Liver (tissue), 3 donors: ENCODE data around the gene PPHLN1.
"Not testable (repeated sequence)": the region's sequence is repeated elsewhere in the genome, so short reads cannot be mapped to it uniquely, and the experiment has no call there.

Experiments
- CTCF ChIP-seq: fragments of 150-350 bp; IDR thresholded peaks from 2 replicates; pipeline ENCODE4 v1.5.1; 2017; ENCODE audit warnings: improper control_type of control experiment, low read depth, low read length; ENCODE audit not compliant: missing input control
- EGR1 ChIP-seq, 2 donors: IDR thresholded peaks; 2 replicates each; pipeline ENCODE4 v1.6.1; 2016 to 2018; ENCODE audit warnings: antibody characterized with exemption in 2 of 2, low read depth in 2 of 2
- HNF4A ChIP-seq, 2 donors: conservative IDR thresholded peaks; 2 replicates each; pipeline ENCODE4 v1.6.1; 2016; ENCODE audit warnings: antibody characterized with exemption in 2 of 2, mild to moderate bottlenecking in 2 of 2
- NR2F2 ChIP-seq: IDR thresholded peaks from 2 replicates; pipeline ENCODE4 v1.6.1; 2016; ENCODE audit warnings: antibody characterized with exemption
- RAD21 ChIP-seq, 2 donors: IDR thresholded peaks; 2 replicates each; pipeline ENCODE4 v1.6.1; 2016; ENCODE audit warnings: antibody characterized with exemption in 2 of 2, mild to moderate bottlenecking in 2 of 2
- REST ChIP-seq: IDR thresholded peaks from 2 replicates; pipeline ENCODE4 v1.6.1; 2016; ENCODE audit warnings: antibody characterized with exemption, mild to moderate bottlenecking
- SP1 ChIP-seq: IDR thresholded peaks from 2 replicates; pipeline ENCODE4 v1.6.1; 2018; ENCODE audit warnings: antibody characterized with exemption, mild to moderate bottlenecking
- TAF1 ChIP-seq: conservative IDR thresholded peaks from 2 replicates; pipeline ENCODE4 v1.6.1; 2016; ENCODE audit warnings: antibody characterized with exemption, mild to moderate bottlenecking
- YY1 ChIP-seq: IDR thresholded peaks from 2 replicates; pipeline ENCODE4 v1.6.1; 2016; ENCODE audit warnings: antibody characterized with exemption, mild to moderate bottlenecking
- ZBTB33 ChIP-seq: IDR thresholded peaks from 2 replicates; pipeline ENCODE4 v1.6.1; 2016; ENCODE audit warnings: antibody characterized with exemption
- donor health status: healthy.
- donor health status: healthy.

- not testable (repeated sequence) for TF ChIP-seq CTCF; REST; ZBTB33; NR2F2; SP1; TAF1; RAD21 (IDR thresholded peaks at IDR 0.05); YY1; EGR1 (IDR thresholded peaks at IDR 0.05; ENCODE audit: low read depth in 2 of 2); HNF4A (conservative IDR thresholded peaks at IDR 0.05)
These were observed 62.1 kb downstream of the PPHLN1 start for GRCh38 chr12:42388086-42388485.
